GM18507 (cell line): ENCODE data around the gene ATCAY.
A peak's percentile ranks its signal among the peaks of the same experiment; 100 is the strongest.
"Not testable (repeated sequence)": the region's sequence is repeated elsewhere in the genome, so short reads cannot be mapped to it uniquely, and the experiment has no call there.

Source experiments
- DNase-seq: peaks from one replicate; pipeline ENCODE4 v3.0.0; 2011; ENCODE audit warnings: low read depth; ENCODE audit not compliant: insufficient read length; ENCODE audit errors: extremely low spot score
- FAIRE-seq: peaks from 2 replicates; lab custom pipeline; 2011; peaks lifted over from hg19 to GRCh38; lab: Jason Lieb, UNC

Gene ATCAY

GRCh38 chr19:3966051-3967017 is 85.8 kb downstream of the ATCAY start:
- FAIRE-seq = no peak
- DNase-seq = no peak

DNA sequence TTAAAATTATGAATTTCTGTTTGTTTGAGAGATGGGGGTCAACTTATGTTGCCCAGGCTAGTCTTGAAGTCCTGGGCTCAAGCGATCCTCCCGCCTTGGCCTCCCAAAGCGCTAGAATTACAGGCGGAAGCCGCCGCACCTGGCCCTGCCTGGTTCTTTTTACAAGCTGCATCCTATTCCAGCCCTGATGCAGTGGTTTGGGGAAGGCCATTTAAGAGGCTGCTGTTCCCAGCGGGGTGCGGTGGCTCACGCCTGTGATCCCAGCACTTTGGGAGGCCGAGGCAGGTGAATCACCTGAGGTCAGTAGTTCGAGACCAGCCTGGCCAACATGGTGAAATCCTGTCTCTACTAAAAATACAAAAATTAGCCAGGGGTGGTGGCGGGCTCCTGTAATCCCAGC is 87.5 kb downstream of the ATCAY start:
- DNase-seq, FAIRE-seq: not testable (repeated sequence)

DNA sequence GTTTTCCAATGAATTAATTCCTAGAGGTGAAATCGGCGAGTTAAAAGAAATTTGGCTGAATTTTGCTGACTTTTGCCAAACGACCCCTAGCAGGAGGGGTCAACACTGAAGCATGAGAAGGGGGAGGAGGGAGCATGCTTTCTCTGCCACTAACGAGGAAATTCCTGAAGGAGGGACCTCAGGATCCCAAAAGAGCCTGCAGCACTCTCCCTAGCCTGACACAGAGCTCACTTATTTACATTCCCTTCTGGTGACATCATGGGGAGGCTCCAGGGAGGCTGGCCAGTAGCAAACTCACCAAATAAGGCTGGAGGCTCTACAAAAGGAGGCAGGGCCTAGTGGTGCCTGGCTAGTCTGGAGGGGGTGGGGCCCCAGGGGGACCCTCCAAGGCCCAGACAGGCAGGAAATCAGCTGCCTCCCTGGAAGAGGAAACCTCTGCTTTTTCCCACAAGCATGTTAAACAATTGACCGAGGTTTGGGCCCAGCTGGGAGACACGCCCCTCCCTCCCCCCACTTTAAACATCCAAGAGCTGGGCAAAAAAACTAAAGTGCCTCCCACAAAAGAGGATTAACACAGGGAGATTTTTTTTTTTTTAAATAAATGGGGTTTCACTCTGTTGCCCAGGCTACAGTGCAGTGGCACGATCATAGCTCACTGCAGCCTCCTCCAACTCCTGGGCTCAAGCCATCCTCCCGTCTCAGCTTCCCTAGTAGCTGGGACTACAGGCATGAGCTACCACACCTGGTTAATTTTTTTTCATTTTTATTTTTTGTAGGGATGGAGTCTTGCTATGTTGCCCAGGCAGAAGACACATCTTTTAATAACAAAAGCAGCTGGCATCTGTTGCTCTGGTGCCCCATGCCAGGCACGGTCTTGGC is 88.3 kb downstream of the ATCAY start:
- DNase-seq (no peak), FAIRE-seq (no peak)

DNA sequence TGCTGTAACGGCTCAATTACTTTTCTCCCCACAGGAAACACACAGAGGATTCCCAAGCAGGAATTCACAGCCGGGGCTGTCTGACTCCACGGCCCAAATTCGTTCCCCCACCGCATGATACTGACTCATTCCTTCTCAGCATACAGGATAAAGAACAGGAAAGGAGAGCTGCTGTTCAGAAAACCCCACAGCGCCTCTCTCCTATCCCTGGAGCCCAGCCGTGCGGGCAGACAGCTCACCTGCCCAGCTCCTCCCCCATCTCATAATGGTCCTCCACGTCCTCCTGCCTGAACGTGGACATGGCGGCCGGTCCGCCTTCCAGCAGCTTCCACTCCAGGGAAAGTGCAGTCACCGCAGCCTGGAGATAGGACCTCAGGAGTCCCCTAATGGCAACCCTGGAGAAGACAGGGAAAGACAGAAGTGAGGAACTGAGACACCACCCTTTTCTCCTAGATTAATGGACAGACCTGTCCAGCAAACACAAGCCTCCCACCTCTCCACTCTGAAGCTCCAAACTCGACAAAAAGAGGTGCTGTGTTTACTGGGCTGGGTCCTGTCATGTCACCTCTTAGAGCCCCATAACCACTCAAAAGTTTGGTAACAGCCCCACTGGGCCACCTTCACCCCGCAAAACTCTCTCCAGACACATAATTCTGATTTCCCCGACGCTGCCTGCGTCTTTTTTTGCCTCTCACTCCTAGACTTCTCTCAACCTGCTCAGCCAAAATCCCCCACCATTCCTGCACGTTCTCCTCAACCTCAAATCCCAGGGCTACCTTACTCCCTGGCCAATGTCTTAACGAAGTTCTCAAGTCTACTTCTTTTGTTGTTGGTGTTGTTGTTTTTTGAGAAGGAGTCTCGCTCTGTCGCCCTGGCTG is 89.2 kb downstream of the ATCAY start:
- no peak for FAIRE-seq

DNA sequence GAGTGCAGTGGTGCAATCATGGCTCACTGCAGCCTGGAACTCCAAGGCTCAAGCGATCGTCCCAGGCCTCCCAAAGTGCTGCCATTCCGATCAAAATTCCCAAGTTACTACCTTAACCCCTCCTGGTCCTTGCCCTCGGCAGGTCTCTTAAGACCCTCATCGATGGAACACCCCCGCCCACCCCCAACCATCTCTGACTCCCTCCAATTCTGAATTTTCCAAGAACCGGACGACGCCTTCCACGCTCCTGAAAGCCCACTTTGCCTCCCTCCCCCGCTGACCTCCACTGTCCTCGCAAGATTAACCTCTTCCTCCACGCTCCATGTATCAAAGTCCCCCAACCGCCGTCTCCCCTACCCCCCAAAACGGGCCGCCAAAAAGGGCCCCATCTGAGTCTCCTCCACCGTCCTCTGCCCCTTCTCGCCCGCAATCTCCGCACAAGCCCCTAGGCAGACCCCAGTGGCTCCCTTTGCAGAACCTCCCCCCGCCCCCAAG is 89.9 kb downstream of the ATCAY start:
- FAIRE-seq (no peak), DNase-seq (no peak)

More for the DNA sequence above, 89.2 kb downstream of the ATCAY start:
- no peak for DNase-seq

DNA sequence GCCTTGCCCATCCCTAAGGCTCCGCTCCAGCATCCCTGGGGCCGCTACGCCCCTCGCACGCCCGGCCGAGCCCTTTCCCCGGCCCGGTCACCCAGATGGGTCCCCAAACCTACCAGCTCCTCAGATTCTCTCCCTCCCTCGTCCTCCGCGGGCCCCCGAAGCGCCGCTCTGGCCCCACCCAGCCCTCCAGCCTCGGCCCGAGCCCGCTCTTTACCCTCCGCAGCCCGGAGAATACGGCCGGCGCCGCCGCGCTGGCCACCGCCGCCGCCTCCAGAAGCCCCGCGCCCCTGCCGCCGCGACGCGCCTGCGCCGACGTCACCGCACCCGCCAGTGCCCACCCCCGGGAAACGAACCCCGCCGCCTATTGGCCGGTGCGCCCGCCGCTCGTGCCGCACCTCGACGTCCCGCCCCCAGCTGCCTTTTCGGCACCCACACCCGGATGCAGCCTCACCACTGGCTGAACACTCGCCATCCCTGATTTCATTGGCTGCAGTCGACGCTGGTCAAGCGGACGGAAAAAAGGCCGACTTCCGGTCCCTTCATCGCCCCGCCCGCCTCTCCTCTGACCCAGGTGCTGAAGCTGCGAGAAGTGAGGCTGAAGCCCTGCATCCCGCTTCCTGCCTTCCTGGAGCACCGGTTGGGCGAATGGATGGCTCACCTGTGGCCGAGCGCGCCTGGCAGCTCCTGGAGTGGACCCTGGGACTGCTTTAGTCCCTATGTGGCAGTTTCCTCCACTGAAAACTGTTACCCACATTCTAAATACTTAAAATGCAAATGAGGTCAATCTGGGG is 90.5 kb downstream of the ATCAY start, which contains the start of gene DAPK3:
Gene DAPK3 (minus strand): TSS at position 292 of the 791 bp plus-strand sequence. CDS start 1,364 bp downstream, outside the sequence.
- DNase-seq (peak; percentile 94), FAIRE-seq (peak; percentile 97)

- no peak for FAIRE-seq
- DNase-seq = no peak
Measured at GRCh38 chr19:3975144-3975543, 94.7 kb downstream of the ATCAY start.

- FAIRE-seq (no peak), DNase-seq (no peak)
Measured at GRCh38 chr19:3975637-3976087, 95.2 kb downstream of the ATCAY start.

GRCh38 chr19:3976495-3977241 is 96.2 kb downstream of the ATCAY start:
- no peak for DNase-seq
- no peak for FAIRE-seq
